GM12875 (cell line): ENCODE data around the gene LRCH1.

Experiments
- H3K4me3 ChIP-seq: one replicate; pipeline ENCODE4 v1.5.1; 2011; ENCODE audit warnings: low read depth, low read length, control low read depth
- CTCF ChIP-seq: IDR thresholded peaks from 2 replicates; pipeline ENCODE4 v1.5.1; 2011; ENCODE audit warnings: low read depth, mild to moderate bottlenecking, control low read depth, inconsistent platforms, low read length, moderate library complexity, borderline replicate concordance; ENCODE audit not compliant: insufficient read depth

Gene LRCH1

DNA sequence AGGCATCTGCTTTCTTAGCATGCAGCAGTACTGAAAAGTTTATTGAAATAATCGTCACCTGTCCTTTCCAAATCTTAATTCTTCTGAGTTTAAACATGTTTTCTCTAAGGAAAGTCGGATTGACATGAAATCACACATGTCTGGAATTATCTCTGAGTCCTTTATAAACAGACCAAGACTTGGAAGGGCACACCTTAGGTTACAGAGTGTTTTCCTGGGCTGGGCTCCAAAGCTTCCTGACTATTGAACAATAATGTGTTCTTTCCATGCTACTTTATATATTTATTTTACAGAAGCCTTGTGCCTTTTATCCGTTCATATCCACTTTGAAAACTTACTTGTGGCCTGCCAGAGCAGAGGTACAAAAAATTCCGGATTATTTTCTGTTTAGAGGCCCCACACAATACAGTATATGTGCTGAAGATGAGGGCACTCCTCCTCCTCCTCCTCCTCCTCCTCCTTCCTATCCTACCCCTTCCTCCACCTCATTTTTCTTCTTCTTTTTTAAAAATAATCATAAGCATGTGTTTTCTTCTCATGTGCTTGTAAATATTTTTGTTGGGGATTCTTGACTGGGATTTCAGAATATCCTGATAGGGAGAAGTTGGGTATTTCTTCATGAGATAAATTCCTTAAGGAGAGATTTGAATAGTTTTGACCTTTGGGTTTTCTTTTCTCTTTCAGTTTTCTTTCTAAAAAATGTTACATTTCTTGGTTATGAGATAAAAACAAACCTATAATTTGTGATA is 52.3 kb downstream of the LRCH1 start:
- no peak for TF ChIP-seq CTCF
- no peak overlapping the region for H3K4me3 ChIP-seq

GRCh38 chr13:46605825-46606554 is 53.0 kb downstream of the LRCH1 start:
- no peak overlapping the region for H3K4me3 ChIP-seq
- TF ChIP-seq CTCF: no peak

- TF ChIP-seq CTCF: no peak
- no peak overlapping the region for H3K4me3 ChIP-seq
Measured at GRCh38 chr13:46606970-46607369, 54.0 kb downstream of the LRCH1 start.

DNA sequence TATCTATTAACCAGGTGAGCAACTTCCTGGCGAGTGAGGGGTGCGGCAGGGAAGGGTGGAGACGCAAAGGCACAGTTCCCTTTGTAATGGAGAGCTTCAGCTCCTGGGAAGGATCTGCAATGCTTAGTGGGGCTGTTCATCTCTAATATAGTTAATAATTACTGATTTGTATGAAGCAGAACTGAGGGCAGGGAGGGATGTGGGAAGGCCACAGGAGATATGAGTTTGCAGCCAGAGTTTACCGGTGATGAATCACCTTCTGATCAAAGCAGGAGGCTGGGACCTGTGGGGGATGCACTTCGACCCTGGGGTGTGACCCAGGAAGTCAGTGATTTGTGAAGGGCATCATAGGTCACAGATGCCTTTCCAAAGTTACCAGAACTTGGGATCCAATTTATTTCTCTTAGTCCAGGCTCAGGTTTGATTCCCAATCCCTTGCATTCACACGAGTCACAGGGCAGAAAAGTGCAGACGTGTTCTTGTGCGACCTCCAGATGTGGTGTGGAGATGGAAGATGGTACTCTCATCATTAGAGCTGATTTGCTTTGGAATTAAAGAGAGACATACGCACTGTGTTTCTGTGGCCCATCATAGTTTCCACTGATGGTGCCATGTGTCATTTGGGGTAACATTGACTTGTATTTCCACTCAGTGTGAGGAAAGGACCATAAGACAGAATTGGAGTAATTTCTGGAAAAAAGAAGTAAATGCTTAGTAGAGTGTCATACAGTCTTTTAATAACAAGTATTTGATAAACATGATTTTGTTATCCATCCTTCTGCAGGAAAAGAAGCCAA is 55.0 kb downstream of the LRCH1 start:
- TF ChIP-seq CTCF: no peak
- no peak overlapping the region for H3K4me3 ChIP-seq

DNA sequence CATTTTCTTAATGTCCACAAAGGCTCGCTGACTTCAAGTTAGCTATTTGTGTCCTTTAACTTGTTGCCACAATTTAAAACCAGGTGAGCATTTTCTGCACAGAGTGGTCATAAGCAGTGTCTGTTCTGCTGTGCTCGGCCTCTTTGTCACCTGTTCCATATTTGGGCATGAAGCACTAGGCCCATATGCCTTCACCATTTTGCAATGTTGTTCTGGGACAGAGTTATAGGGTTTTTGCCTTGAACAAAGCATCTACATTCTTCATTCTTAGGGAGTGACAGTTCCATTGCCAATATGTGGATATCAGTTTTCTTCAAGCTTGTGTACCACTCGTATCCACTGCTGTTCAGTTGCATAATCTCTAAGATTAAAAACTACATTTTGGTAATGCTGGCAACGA is 56.1 kb downstream of the LRCH1 start:
- no peak overlapping the region for H3K4me3 ChIP-seq
- TF ChIP-seq CTCF: no peak

DNA sequence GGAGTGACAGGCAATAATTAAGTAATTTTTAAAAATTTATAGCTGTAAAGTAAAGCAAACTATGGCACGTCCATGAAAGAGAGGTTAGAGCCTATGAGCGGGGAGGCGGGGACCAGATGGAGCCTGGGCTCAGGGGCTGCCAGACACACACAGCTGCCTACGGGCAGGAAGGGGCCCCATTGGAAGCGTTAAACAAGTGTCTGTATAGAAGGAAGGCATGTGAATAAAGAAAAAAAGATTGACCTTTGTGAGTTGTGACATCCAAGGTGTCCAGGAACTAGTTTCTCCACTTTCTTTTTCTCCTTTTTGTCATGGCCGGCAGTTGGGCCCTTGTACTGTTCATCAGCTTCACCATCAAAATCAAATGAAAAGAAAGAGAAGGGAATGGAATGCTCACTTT is 56.8 kb downstream of the LRCH1 start:
- H3K4me3 ChIP-seq: no peak overlapping the region
- no peak for TF ChIP-seq CTCF
